Measurements from ENCODE around the gene MGA. TPM values are rescaled to one million over a fixed set of nuclear protein-coding genes. Genes with fewer than 3 reads are reported as not detected.

Gene MGA

Small RNA genes within 50 kb of the gene (small RNA-seq; reads per million reads assigned to genes)
- not detected for gene MIR626

Measured in skeletal muscle satellite cell (primary cell).